Activated CD4-positive, CD25-positive, alpha-beta regulatory T cell (primary cell): Measurements from ENCODE around the gene PRKACA.
"Not testable (repeated sequence)": the region's sequence is repeated elsewhere in the genome, so short reads cannot be mapped to it uniquely, and the experiment has no call there.

Experiments used
- DNase-seq, 4 experiments: peaks; one replicate each; lab custom pipeline; 2025; lab: John Stamatoyannopoulos, UW

The PRKACA gene

DNA sequence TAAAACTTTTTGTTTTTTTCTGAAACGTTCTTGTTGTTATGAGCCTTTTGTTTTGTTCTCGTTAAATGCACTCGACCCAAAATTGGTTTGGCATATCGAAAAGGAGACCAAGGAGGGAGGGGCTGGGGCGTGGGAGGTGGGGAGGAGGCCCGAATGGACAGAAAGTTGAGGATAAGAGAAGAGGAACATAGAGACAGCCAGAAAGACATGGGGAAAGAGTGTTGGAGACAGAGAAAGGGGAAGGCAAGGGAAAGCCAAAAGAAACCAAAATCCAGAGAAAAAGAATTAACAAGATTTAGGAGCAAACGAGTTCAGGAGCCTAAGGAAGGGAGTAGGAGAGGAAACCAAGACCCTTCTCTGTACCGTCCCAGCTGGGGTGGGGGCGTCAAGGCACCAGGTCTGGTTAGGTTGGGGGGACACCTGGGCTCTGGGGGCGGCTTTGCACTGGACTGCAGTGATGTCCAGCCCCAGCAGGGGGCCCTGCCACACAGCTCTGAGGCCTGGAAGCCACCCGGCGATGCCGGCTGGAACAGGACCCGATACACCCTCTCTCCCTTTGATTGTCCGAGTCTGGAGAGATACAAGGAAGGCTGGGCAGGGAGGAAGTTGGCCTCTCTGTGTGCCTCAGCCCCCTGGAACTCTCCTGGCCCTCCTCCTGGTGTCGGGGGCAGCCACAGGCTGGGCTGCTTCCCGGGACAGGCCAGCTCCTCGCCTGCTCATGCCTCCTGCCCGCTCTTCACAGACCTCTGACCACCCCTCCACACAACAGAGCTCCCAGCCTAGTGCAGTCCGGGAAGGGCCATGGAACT is 30.4 kb upstream of the PRKACA start:
- DNase-seq: peak in 3 of 4 experiments; percentile 12 to 31 (median 21)

- no peak for DNase-seq
Measured at GRCh38 chr19:14146789-14147216, 29.2 kb upstream of the PRKACA start.

- DNase-seq: not testable (repeated sequence)
Measured at GRCh38 chr19:14146169-14146568, 28.6 kb upstream of the PRKACA start.

GRCh38 chr19:14145381-14145780 is 27.8 kb upstream of the PRKACA start:
- DNase-seq: no peak

DNA sequence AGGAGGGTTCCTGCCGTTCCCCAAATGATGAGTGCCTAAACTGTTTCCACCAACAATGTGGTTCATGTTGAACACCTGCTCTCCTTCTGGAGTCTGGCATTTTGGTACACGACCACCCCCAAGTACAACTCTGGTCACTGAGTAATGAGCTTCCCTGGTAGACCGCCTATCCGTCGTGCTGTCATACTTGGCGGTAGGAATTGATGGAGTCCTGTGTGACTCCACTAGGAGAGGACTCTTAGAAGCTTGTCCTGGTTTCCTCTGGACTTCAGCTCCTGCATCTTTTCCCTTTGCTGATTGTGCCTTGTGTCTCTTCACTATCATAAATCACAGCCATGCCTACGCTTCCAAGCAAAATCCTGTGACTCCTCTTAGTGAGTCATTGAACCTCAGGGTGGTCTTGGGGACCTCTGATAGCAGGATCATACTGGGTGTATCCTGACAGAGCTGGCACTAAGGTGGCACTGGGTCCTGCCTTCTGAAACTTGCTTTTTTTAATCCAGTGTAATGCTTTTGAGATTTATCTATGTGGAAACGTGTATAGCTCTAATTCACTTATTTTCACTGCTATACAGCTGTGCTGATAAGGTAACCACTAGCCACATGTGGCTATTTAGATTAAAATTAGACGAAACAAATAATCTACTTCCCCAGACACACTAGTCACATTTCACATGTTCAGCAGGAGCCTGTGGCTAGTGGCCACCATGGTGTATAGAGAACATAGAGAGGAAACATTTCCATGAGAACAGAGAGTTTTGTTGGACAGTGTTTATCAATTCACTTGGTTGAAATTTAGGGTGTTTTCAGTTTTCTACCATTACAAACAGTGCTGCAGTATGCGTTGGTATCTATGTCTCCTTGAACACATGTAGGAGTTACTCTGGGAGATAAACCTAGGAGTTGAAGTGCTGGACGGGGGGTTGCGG is 25.0 kb upstream of the PRKACA start:
- DNase-seq: no peak

DNA sequence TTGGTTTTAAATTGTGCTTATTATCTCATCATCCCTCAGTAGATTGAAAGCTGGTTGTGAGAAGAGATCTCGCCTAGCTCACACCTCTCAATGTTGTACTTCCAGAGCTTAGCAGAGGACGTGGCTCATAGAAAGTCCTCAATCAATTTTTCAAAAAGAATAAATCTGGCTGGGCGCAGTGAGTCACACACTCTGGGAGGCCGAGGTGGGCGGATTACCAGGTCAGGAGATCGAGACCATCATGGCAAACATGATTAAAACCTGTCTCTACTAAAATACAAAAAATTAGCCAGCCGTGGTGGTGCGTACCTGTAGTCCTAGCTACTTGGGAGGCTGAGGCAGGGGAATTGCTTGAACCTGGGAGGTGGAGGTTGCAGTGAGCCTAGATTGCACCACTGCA is 23.5 kb upstream of the PRKACA start:
- DNase-seq: no peak

DNA sequence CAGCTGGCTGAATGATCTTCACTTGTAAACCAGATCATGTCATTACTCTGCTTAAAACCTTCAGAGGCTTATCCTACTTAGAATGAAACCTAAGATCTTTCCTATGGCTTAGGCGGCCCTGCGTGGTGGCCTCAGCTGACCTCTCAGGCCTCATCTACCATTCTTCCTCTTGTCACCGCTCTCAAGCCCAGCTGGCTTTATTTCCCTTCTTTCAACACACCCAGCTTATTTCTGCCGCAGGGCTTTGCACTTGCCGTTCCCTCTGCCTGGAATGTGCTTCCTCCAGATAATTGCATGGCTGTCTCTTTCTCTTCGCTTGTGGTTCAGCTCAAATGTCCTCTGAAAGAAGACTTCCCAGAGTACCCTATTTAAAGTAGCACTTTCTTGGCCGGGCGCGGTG is 22.4 kb upstream of the PRKACA start:
- no peak for DNase-seq

- no peak for DNase-seq
Measured at GRCh38 chr19:14138576-14139265, 21.2 kb upstream of the PRKACA start.

DNA sequence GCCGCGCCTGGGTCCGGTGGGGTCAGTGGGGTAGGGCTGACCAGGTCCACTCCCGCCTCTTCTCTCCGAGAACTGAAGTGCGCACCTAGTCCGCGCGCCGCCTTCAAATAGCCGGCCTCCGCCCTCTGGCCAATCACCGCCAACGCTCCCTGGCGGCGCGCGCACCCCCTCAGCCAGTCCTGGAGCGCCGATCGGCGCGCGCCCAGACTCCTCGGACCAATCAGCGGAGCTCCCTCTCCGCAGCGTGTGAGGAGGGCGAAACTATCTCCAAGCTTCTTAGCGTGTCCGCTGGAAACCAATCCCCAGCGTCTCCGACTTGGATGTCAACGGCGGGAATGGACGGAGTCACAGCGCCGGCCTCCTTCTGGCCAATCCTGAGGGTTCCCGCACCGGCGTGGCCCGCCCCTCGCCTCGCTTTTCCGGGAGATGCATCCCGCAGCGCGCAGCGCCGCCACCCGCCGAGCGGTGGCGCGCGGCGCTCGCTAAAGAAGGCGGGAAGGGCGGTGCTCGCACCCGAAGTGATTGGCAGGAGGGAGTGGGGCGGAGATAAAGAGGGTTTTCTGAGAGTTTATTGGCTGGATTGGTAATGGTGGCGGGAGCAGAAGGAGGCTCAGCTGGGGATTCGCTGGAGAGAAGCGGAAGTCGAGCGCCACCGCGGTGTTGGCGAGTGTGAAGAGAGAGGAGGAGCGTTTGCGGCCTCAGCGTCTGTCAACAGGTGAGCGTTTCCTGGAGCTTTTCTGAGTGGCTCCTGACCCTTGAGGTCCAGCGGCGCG is 19.1 kb upstream of the PRKACA start, which contains the start of gene ASF1B:
ASF1B (minus strand) TSS at position 81 of the 773 bp plus-strand sequence. CDS start 133 bp downstream, outside the sequence.
- DNase-seq: peak; percentile 97 to 100 (median 100)

DNA sequence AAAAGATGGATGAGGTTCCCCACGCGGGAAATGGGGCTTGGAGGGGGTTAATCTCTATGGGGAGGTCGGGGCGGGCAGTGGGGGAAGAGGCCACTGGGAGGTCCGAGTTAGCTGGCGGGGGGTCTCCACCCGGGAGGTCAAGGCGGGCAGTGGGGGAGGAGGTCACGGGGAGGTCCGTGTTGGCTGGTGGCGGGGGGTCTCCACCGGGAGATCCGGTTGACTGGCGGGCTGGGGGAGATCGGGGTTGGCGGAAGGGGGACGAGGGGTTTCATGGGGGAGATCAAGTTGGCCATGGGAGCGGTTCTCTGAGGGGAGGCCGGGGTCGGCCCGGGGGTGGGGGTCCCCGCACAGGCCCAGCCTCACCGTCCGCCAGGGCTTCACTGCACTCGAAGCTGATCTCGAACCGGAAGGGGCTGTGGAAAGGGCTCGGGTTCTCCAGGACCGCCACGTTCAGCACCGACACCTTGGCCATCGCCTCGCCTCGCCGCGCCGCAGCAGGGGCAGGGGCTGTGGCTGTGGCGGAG is 18.5 kb upstream of the PRKACA start:
- peak in 1 of 4 experiments; percentile 26 for DNase-seq

- no peak for DNase-seq
Measured at GRCh38 chr19:14135355-14135754, 17.8 kb upstream of the PRKACA start.

DNA sequence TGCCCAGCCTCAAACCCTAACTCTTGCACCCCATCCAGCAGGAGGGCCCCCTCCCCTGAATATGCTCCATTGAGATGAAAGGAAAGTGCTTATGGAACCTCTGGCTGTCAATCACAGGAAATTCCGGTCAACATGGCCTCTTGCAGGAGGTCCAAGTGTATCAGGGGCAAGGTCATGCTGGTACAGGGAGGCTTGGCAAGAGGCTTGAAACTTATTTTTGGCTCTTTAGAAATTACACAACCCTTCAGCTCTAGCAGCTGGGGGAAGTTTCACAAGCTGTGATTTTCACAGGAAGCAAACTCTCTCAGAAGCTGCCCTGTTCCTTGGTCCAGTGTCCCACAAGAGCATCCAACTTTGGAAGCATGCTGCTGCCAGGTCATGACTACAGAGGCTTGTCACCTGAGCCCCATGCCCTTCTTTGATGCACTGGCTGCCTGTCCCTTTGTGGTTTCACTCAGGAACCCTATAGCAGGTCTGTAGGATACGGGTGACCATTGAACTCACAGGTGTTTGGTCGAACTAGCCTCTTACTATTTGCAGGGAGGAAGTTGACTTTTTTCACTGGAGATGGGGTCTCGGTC is 10.5 kb upstream of the PRKACA start:
- DNase-seq: no peak

- DNase-seq: no peak
Measured at GRCh38 chr19:14127176-14127575, 9.6 kb upstream of the PRKACA start.

DNA sequence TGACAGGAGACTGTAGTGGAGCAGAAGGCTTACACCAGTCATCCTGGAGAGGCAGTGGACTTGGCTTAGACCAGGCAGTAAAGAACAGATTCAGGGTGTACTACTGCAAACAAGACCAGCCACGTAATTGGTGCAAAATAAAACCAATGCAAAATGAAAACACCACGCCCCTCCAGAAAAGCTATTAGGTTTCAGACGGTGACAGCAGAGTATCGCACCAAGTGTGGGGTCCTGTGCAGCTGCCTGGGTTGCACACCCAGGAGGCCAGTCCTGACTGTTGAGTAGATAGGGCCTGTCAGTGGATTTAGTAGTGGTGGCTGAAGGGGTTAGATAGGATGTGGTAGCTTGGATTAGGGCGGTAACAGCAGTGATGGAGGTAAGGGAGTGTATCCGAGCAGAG is 5.4 kb upstream of the PRKACA start:
- DNase-seq: no peak

DNA sequence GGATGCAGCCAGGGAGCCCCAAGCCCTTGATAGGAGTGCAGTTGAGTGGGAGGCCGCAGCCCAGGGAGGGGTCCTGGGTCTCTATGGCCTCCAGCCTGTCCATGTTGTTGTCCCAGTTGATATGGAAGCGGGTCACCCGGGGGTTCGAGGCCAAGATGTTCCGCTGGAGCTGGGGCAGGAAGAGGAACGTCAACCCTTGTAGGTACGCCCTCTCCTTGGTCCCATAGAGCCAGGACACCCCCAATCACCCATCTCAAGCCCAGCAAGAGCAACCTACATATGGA is 2.9 kb upstream of the PRKACA start:
- no peak for DNase-seq

GRCh38 chr19:14119644-14120496 is 2.3 kb upstream of the PRKACA start:
- DNase-seq: no peak

GRCh38 chr19:14119146-14119545 is 1.6 kb upstream of the PRKACA start:
- DNase-seq: no peak

DNA sequence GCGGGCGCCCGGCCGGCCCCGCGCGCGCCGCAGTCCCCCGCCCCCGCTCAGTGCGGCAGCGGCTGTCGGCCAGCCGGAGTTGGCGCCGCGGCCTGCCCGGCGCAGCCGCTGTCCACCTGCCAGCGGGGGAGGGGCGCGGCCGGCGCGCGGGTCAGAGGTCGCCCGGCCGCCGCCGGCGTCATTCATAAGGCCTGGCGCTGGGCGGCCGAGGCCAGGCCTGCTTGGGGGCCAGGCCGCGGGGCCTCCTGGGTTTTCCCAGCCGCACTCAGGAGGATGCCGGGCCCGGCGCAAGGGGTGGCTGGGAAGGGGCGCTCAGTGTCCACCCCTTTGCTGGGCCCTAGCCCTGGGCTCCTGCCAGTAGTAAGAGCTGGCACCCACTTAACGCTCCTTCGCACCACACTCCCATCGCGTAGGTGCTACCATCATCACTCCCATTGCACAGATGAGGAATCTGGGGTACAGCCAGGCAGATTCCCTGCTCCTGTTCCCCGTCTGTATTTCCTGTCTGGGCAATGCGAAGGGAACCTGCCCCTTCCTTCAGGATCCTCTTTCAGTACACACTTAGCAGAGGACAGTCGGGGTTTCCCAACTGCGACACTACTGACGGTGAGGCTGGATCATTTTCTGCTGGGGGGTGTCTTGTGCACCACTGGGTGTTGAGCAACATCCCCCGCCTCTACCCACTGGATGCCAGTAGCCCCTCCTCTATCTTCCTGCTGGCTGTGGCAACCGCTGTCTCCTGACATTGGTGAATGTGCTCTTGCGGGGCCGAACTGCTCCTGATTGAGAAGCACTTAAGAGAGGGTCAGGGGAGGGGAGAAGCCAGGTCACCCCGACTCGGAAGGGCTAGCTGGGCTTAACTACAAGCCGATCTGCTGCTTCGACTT is 846 bp upstream of the PRKACA start:
- DNase-seq: no peak
